HG03354 (cell line): ENCODE data around the gene SLC43A3.
"Not testable (repeated sequence)": the region's sequence is repeated elsewhere in the genome, so short reads cannot be mapped to it uniquely, and the experiment has no call there.

Experiments used
- ATAC-seq: cut with Tn5 transposase; IDR thresholded peaks from one replicate; pipeline ENCODE4 v1.9.1; 2021; ENCODE audit warnings: mild to moderate bottlenecking; ENCODE audit not compliant: unreplicated experiment, poor library complexity, severe bottlenecking

SLC43A3 gene

GRCh38 chr11:57364851-57365660 is 61.9 kb downstream of the SLC43A3 start:
- ATAC-seq, result no peak

- ATAC-seq, result no peak
Measured at GRCh38 chr11:57363131-57364080, 63.5 kb downstream of the SLC43A3 start.

GRCh38 chr11:57361926-57362325 is 65.0 kb downstream of the SLC43A3 start:
- no peak for ATAC-seq

- not testable (repeated sequence) for ATAC-seq
Measured at GRCh38 chr11:57361420-57361819, 65.5 kb downstream of the SLC43A3 start.

GRCh38 chr11:57360991-57361390 is 65.9 kb downstream of the SLC43A3 start:
- ATAC-seq, result no peak

GRCh38 chr11:57359896-57360690 is 66.8 kb downstream of the SLC43A3 start:
- no peak for ATAC-seq

- ATAC-seq, result no peak
Measured at GRCh38 chr11:57359396-57359795, 67.5 kb downstream of the SLC43A3 start.

- no peak for ATAC-seq
Measured at GRCh38 chr11:57358991-57359390, 67.9 kb downstream of the SLC43A3 start.

GRCh38 chr11:57358543-57358961 is 68.4 kb downstream of the SLC43A3 start:
- no peak for ATAC-seq

GRCh38 chr11:57357856-57358255 is 69.1 kb downstream of the SLC43A3 start:
- no peak for ATAC-seq

- no peak for ATAC-seq
Measured at GRCh38 chr11:57357310-57357709, 69.6 kb downstream of the SLC43A3 start.
